Endothelial cell of umbilical vein (primary cell): Measurements from ENCODE around the gene EPO. TPM values are rescaled to one million over a fixed set of nuclear protein-coding genes. Genes with fewer than 3 reads are reported as not detected.

ENCODE experiments used
- BruUV-seq: library from RNA; stranded (reverse); fragments of 400-500 nt; replicated peaks from 2 replicates; lab custom pipeline; 2021; lab: Mats Ljungman, UMichigan
- CTCF ChIA-PET: fragments of 300-600, 350-600 bp; sonication (Branson Sonifier 250); formaldehyde crosslinking; loops from one replicate; lab custom pipeline; 2021; ENCODE audit warnings: antibody characterized with exemption, inconsistent platforms; lab: Charles Lee
- POLR2A ChIA-PET: fragments of 300-600, 350-600 bp; sonication (Branson Sonifier 250); formaldehyde crosslinking; loops from one replicate; lab custom pipeline; 2021; ENCODE audit warnings: antibody characterized with exemption, inconsistent platforms; lab: Charles Lee
- DNase-seq: peaks from one replicate; pipeline ENCODE4 v3.0.0-alpha.2; 2011; ENCODE audit warnings: low read depth, low spot score
- FAIRE-seq: peaks from 2 replicates; lab custom pipeline; 2011; peaks lifted over from hg19 to GRCh38; lab: Jason Lieb, UNC
- H2AFZ ChIP-seq: 2 replicates; pipeline ENCODE4 v1.6.0; 2012; ENCODE audit warnings: low read depth, low read length, control low read depth, inconsistent platforms
- H3K27ac ChIP-seq: 2 replicates; pipeline ENCODE4 v1.5.1; 2011; ENCODE audit warnings: low read depth, mild to moderate bottlenecking, control low read depth, low read length, moderate library complexity; ENCODE audit not compliant: insufficient read depth
- H3K27me3 ChIP-seq, 2 experiments: 2 replicates each; pipeline versions ENCODE4 v1.6.0 to v1.6.1; 2011; ENCODE audit warnings: low read length in 2 of 2, mixed read lengths in 1 of 2; ENCODE audit not compliant: control insufficient read depth in 2 of 2, insufficient read depth in 2 of 2
- H3K36me3 ChIP-seq, 2 experiments: 2 replicates in 1 of 2; 3 replicates in 1 of 2; pipeline ENCODE4 v1.5.1; 2011; ENCODE audit warnings: low read length in 2 of 2, mild to moderate bottlenecking in 1 of 2, moderate library complexity in 1 of 2; ENCODE audit not compliant: control insufficient read depth in 2 of 2, insufficient read depth in 2 of 2; ENCODE audit errors: extremely low read depth in 1 of 2
- H3K4me1 ChIP-seq: 3 replicates; pipeline ENCODE4 v1.5.1; 2011; ENCODE audit warnings: mild to moderate bottlenecking, low read length; ENCODE audit not compliant: control insufficient read depth, insufficient read depth; ENCODE audit errors: extremely low read depth
- H3K4me2 ChIP-seq: 2 replicates; pipeline ENCODE4 v1.6.1; 2011; ENCODE audit warnings: low read length, control low read depth, mixed read lengths; ENCODE audit not compliant: insufficient read depth
- H3K4me3 ChIP-seq, 3 experiments: fragments of 200-600 bp in 1 of 3; sonication (generic), shearing (Covaris generic) in 1 of 3; replicated peaks in 1 of 3; 2 replicates each; pipeline ENCODE4 v1.5.1; 2011 to 2016; ENCODE audit warnings: control low read depth in 3 of 3, low read length in 3 of 3, mild to moderate bottlenecking in 2 of 3, inconsistent platforms in 1 of 3, low read depth in 1 of 3, moderate library complexity in 1 of 3; ENCODE audit not compliant: insufficient read depth in 1 of 3
- H3K79me2 ChIP-seq: 2 replicates; pipeline ENCODE4 v1.6.0; 2012; ENCODE audit warnings: low read length, inconsistent platforms; ENCODE audit not compliant: control insufficient read depth, insufficient read depth
- H3K9ac ChIP-seq: replicated peaks from 2 replicates; pipeline ENCODE3; 2011; ENCODE audit warnings: low read length, control low read depth; ENCODE audit not compliant: insufficient read depth; ENCODE audit errors: extremely low read depth
- H3K9me1 ChIP-seq: replicated peaks from 3 replicates; pipeline ENCODE4 v1.6.0; 2011; ENCODE audit warnings: mild to moderate bottlenecking, low read length; ENCODE audit not compliant: control insufficient read depth, insufficient read depth; ENCODE audit errors: extremely low read depth
- H3K9me3 ChIP-seq: replicated peaks from 2 replicates; pipeline ENCODE4 v1.5.1; 2012; ENCODE audit warnings: low read length, inconsistent platforms; ENCODE audit not compliant: control insufficient read depth, insufficient read depth
- H4K20me1 ChIP-seq: replicated peaks from 2 replicates; pipeline ENCODE3; 2011; ENCODE audit warnings: mild to moderate bottlenecking, low read length; ENCODE audit not compliant: control insufficient read depth, insufficient read depth; ENCODE audit errors: extremely low read depth
- CTCF ChIP-seq, 2 donors: IDR thresholded peaks; 1 replicate in 1 of 2; 2 replicates in 1 of 2; pipeline ENCODE4 v1.5.1; 2011; ENCODE audit warnings: low read length in 2 of 2, mild to moderate bottlenecking in 2 of 2, moderate library complexity in 2 of 2, control low read depth in 1 of 2, inconsistent platforms in 1 of 2, low read depth in 1 of 2; ENCODE audit not compliant: insufficient read depth in 1 of 2; ENCODE audit errors: extremely low read depth in 1 of 2
- EZH2 ChIP-seq: IDR thresholded peaks from 2 replicates; pipeline ENCODE4 v1.6.1; 2012; ENCODE audit warnings: borderline replicate concordance, low read depth, mild to moderate bottlenecking, moderate library complexity, low read length, inconsistent platforms; ENCODE audit not compliant: severe bottlenecking
- FOS ChIP-seq: IDR thresholded peaks from 2 replicates; pipeline ENCODE4 v1.6.1; 2011; ENCODE audit warnings: mild to moderate bottlenecking, low read length, moderate library complexity, borderline replicate concordance; ENCODE audit not compliant: insufficient read depth
- GATA2 ChIP-seq: IDR thresholded peaks from 2 replicates; pipeline ENCODE4 v1.7.0; 2011; ENCODE audit warnings: low read depth, mild to moderate bottlenecking, moderate library complexity, mixed read lengths, low read length; ENCODE audit not compliant: insufficient read length, insufficient read depth
- JUN ChIP-seq: IDR thresholded peaks from 2 replicates; pipeline ENCODE4 v1.6.1; 2011; ENCODE audit warnings: borderline replicate concordance, low read depth; ENCODE audit not compliant: insufficient read length, insufficient read depth
- MAX ChIP-seq: IDR thresholded peaks from 2 replicates; pipeline ENCODE4 v1.6.1; 2011; ENCODE audit not compliant: insufficient read depth, insufficient read length
- MYC ChIP-seq: IDR thresholded peaks from one replicate; pipeline ENCODE4 v1.6.1; 2011; ENCODE audit warnings: mild to moderate bottlenecking, low read depth, low read length
- POLR2A ChIP-seq: IDR thresholded peaks from 2 replicates; pipeline ENCODE4 v1.6.1; 2012; ENCODE audit warnings: low read depth, mild to moderate bottlenecking, control low read depth, low read length
- POLR2AphosphoS5 ChIP-seq: IDR thresholded peaks from 2 replicates; pipeline ENCODE4 v1.6.1; 2012; ENCODE audit warnings: low read depth, mild to moderate bottlenecking, control low read depth, low read length, moderate library complexity; ENCODE audit not compliant: insufficient read depth
- dilution Hi-C: fragments of 300-500 bp; cut with MboI; formaldehyde crosslinking; loops from one replicate; pipeline ENCODE4 v1.15.0; 2019; ENCODE audit warnings: low sequenced_read_pairs; ENCODE audit not compliant: extremely low pct_ligation_motif_present
- intact Hi-C: fragments of 100-400 bp; cut with micrococcal nuclease; formaldehyde crosslinking; loops from one replicate; pipeline ENCODE4 v1.10.0; 2022
- polyA plus RNA-seq, 4 experiments: library from polyadenylated mRNA; depleted of rRNA in 3 of 4; stranded (reverse) in 3 of 4; unstranded in 1 of 4; fragments of >200 nt; gene quantifications; 2 replicates each; pipeline versions ENCODE4 v1.2.1 to v1.2.3, GENCODE V29; 2011 to 2012; ENCODE audit warnings: missing spikeins in 1 of 4
- total RNA-seq: library from RNA; stranded (reverse); gene quantifications from 2 replicates; pipeline ENCODE4 v1.2.3, GENCODE V29; 2021

The EPO gene
- total and polyA plus RNA-seq, 2 donors (not counting 3 experiments of a cell fraction or from before 2014, with no cell fraction given), result not detected

GRCh38 chr7:100694098-100694745 is 26.0 kb upstream of the EPO start, which contains the start of gene GIGYF1:
TSS of gene GIGYF1 (minus strand) at chr7:100694250. CDS start at chr7:100688238, 6,012 bp downstream.
- POLR2A ChIA-PET, result interaction anchor here (2.6 kb wide), 1 partner anchor 11 kb away, joined by 6 read pairs; the partner anchor contains the start of gene POP7
- Histone ChIP-seq H2AFZ (peak within 1 kb of the TSS; percentile 75), H3K36me3 (peaks cover 0 to 5% of the 10 kb centered on the region in 2 experiments), H3K4me3 (peak within 1 kb of the TSS; percentile 53 to 80 (median 65)), H3K79me2 (peaks cover 40% of the 10 kb centered on the region), H3K9ac (peak within 1 kb of the TSS; percentile 78), H3K9me1 (no peaks in the 10 kb centered on the region), H3K9me3 (no peaks in the 10 kb centered on the region), H4K20me1 (peaks cover 2% of the 10 kb centered on the region), H3K4me1 (peaks cover 16% of the 10 kb centered on the region), H3K27me3 (peaks cover 0 to 2% of the 10 kb centered on the region in 2 experiments), H3K27ac (no peak within 1 kb of the TSS), H3K4me2 (peak within 1 kb of the TSS; percentile 89)
- BruUV-seq, result no TSS peak
- intact Hi-C loops (loop anchor here (1.0 to 5.0 kb wide), 4 partner anchors 11 to 227 kb away; partner anchors contain the start of genes FBXO24 and LRCH4), dilution Hi-C loops (no loop called here)
- no peak for TF ChIP-seq JUN
- TF ChIP-seq EZH2, result no peak
- TF ChIP-seq MYC, result no peak
- no peak for TF ChIP-seq GATA2
- FAIRE-seq (peak; percentile 62), DNase-seq (peak; percentile 35)
- CTCF ChIA-PET, result interaction anchor here (7.5 kb wide), 1 partner anchor 11 kb away, joined by 76 read pairs; the partner anchor contains the start of gene POP7

- no peak overlapping the region for H3K27ac ChIP-seq
- no TSS peak for BruUV-seq
- no peak for DNase-seq
- H3K4me2 ChIP-seq, result no peak overlapping the region
- H3K9me1 ChIP-seq, result no peaks in the 10 kb centered on the region
- H4K20me1 ChIP-seq, result no peaks in the 10 kb centered on the region
- H3K4me1 ChIP-seq, result peaks cover 16% of the 10 kb centered on the region
- FAIRE-seq, result no peak
- H3K27me3 ChIP-seq, result peaks cover 0 to 9% of the 10 kb centered on the region in 2 experiments
- no peaks in the 10 kb centered on the region for H3K9me3 ChIP-seq
- CTCF ChIA-PET, result interaction anchor here (7.5 kb wide), 1 partner anchor 9 kb away, joined by 76 read pairs; the partner anchor contains the start of gene POP7
- intact Hi-C loops, result no loop called here
- no peak overlapping the region for H3K4me3 ChIP-seq
- TF ChIP-seq GATA2, result no peak
- no peak for TF ChIP-seq MYC
- no peak for TF ChIP-seq JUN
- no peak for TF ChIP-seq CTCF (IDR thresholded peaks at IDR 0.05; ENCODE audit: extremely low read depth in 1 of 2, insufficient read depth in 1 of 2, low read depth in 1 of 2, low read length in 2 of 2)
- TF ChIP-seq MAX, result no peak
- TF ChIP-seq EZH2, result no peak
- no peak for TF ChIP-seq POLR2A
- no peak for TF ChIP-seq FOS
- TF ChIP-seq POLR2AphosphoS5, result no peak
- dilution Hi-C loops, result no loop called here
- no peaks in the 10 kb centered on the region for H3K36me3 ChIP-seq
- POLR2A ChIA-PET, result no interaction called here
- peaks cover 24% of the 10 kb centered on the region for H3K79me2 ChIP-seq
- no peak overlapping the region for H2AFZ ChIP-seq
- no peak overlapping the region for H3K9ac ChIP-seq
Measured at GRCh38 chr7:100696123-100696521, 24.1 kb upstream of the EPO start.
